Endothelial cell (in vitro differentiated cells): ENCODE measurements around the gene DHCR7. TPM values are rescaled to one million over a fixed set of nuclear protein-coding genes. Genes with fewer than 3 reads are reported as not detected.
"Not testable (repeated sequence)": the region's sequence is repeated elsewhere in the genome, so short reads cannot be mapped to it uniquely, and the experiment has no call there.

Experiments used
- DNase-seq: peaks from one replicate; pipeline ENCODE4 v3.0.0; 2021; ENCODE audit warnings: low spot score
- H3K27ac Mint-ChIP-seq: one replicate; pipeline ENCODE4 v1.8.0; 2021; ENCODE audit warnings: mixed read lengths, inconsistent platforms; ENCODE audit not compliant: unreplicated experiment
- H3K27me3 Mint-ChIP-seq: one replicate; pipeline ENCODE4 v1.8.0; 2021; ENCODE audit warnings: mild to moderate bottlenecking, moderate library complexity, mixed read lengths, inconsistent platforms; ENCODE audit not compliant: unreplicated experiment
- H3K36me3 Mint-ChIP-seq: one replicate; pipeline ENCODE4 v1.8.0; 2021; ENCODE audit warnings: mild to moderate bottlenecking, low read depth, mixed read lengths, inconsistent platforms; ENCODE audit not compliant: unreplicated experiment
- H3K4me1 Mint-ChIP-seq: one replicate; pipeline ENCODE4 v1.8.0; 2021; ENCODE audit warnings: mild to moderate bottlenecking, mixed read lengths, inconsistent platforms; ENCODE audit not compliant: unreplicated experiment
- H3K4me3 Mint-ChIP-seq: one replicate; pipeline ENCODE4 v1.8.0; 2021; ENCODE audit warnings: mild to moderate bottlenecking, mixed read lengths, inconsistent platforms; ENCODE audit not compliant: unreplicated experiment
- H3K9me3 Mint-ChIP-seq: one replicate; pipeline ENCODE4 v1.8.0; 2021; ENCODE audit warnings: mixed read lengths, inconsistent platforms; ENCODE audit not compliant: unreplicated experiment
- total RNA-seq: library from RNA; stranded (reverse); fragmentation: NEBNext Ultra II Directional; extraction: Animal tissue kit (Norgen Biotek cat#: 25700); gene quantifications from one replicate; pipeline ENCODE4 v1.2.1, GENCODE V29; 2021; ENCODE audit not compliant: unreplicated experiment
- TF ChIP-seq, protein P1 (sequence below): fragments of 200-600 bp; sonication (generic); IDR thresholded peaks from one replicate; pipeline ENCODE4 v1.5.0; 2021; ENCODE audit warnings: antibody characterized with exemption; ENCODE audit not compliant: unreplicated experiment

DHCR7 gene
- total RNA-seq, 1 donor from 2014 or later = 130 TPM

DNA sequence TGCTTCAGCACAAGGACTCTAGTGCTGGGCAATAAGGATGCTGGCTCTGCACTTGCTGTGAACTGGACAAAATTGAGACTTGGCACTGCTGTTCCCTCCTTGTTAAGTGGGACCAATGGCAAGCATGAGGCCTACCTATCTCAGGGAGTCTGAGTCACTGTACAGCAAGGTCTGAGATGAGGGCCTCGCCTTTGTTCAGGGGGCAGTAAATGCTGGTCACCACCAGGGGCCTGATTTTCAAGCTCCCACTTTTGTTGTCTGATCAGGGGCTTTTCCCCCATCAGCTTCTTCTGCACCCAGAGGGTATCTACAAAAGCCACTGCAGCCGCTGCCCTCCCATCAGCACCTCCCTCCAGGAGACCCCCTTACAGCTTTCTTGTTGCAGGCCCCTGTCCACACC, 22.8 kb downstream of the DHCR7 start:
- H3K27ac Mint-ChIP-seq = no peak overlapping the region
- DNase-seq = no peak
- H3K4me1 Mint-ChIP-seq = peaks cover 2% of the 10 kb centered on the region
- H3K9me3 Mint-ChIP-seq = no peaks in the 10 kb centered on the region
- TF ChIP-seq, protein P1, sequence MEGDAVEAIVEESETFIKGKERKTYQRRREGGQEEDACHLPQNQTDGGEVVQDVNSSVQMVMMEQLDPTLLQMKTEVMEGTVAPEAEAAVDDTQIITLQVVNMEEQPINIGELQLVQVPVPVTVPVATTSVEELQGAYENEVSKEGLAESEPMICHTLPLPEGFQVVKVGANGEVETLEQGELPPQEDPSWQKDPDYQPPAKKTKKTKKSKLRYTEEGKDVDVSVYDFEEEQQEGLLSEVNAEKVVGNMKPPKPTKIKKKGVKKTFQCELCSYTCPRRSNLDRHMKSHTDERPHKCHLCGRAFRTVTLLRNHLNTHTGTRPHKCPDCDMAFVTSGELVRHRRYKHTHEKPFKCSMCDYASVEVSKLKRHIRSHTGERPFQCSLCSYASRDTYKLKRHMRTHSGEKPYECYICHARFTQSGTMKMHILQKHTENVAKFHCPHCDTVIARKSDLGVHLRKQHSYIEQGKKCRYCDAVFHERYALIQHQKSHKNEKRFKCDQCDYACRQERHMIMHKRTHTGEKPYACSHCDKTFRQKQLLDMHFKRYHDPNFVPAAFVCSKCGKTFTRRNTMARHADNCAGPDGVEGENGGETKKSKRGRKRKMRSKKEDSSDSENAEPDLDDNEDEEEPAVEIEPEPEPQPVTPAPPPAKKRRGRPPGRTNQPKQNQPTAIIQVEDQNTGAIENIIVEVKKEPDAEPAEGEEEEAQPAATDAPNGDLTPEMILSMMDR = peak; percentile 24
- no peak overlapping the region for H3K4me3 Mint-ChIP-seq
- peaks cover 3% of the 10 kb centered on the region for H3K27me3 Mint-ChIP-seq
- peaks cover 4% of the 10 kb centered on the region for H3K36me3 Mint-ChIP-seq

DNA sequence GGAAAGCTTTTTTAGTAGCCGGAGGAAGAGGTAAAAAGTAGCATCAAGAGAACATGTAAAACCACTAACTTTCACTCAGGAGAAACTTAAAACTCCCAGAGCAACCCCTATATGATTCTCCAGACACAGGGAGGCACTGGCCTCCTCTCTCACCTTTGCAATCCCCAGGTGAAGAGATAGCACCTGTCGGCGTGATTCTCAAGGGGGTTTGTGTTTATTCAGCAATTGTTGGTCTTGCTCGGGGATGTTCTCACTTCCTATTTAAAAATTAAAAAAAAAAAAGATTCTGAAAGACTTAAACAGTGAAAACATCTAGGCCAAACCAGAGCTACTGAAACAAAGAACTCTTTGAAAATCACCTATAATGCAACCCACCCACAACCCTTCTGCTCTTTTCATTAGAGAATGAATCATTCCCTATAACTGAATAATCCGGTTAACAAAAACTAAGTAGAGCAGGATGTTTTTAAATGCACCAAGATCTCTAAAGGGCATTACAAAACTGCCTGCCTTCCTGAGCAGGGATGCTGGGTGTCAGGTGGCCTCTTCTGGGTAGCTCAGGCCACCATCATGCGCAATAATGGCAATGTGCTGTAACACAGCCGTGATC, 24.9 kb downstream of the DHCR7 start:
- Mint-ChIP-seq H3K4me3 (no peak overlapping the region), H3K4me1 (peaks cover 2% of the 10 kb centered on the region), H3K27me3 (peaks cover 1% of the 10 kb centered on the region), H3K27ac (no peak overlapping the region), H3K36me3 (no peaks in the 10 kb centered on the region), H3K9me3 (no peaks in the 10 kb centered on the region)
- DNase-seq = no peak
- TF ChIP-seq, protein P1 = no peak

DNA sequence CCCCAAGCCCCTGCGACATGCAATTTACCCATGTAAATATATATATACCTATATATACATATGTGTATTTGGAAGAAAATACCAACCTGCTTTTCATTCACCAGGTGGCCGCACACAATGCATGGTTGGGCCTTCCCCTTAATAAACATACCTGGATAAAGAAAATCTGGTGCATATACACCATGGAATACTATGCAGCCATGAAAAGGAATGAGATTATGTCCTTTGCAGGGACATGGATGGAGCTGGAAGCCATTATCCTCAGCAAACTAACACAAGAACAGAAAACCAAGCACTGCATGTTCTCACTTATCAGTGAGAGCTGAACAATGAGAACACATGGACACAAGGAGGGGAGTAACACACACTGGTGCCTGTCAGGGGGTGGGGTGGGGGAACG, 25.9 kb downstream of the DHCR7 start:
- not testable (repeated sequence) for H3K4me3 Mint-ChIP-seq, H3K9me3 Mint-ChIP-seq, H3K4me1 Mint-ChIP-seq, H3K27me3 Mint-ChIP-seq, DNase-seq, H3K27ac Mint-ChIP-seq, H3K36me3 Mint-ChIP-seq

DNA sequence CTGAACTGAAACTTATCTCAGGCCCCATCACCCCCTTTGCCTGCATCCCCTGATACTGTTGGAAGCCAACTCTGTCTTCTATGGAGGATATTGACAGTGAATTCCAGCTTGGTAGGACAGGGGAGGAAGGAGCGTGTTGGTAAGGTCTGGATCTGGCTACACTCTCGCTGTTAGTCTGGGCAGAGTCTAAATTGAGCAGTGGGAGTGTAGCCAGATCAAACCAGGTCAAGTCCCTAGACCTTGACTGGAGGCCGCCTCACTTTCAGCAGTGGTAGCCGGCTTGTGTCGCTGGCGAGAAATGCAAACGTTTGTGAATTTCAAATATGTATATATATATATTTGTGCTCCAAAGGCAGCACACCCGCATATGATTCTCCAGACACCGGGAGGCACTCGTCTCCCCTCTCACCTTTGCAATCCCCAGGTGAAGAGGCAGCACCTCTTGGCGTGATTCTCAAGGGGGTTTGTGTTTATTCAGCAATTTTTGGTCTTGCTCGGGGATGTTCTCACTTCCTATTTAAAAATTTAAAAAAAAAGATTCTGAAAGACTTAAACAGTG, 26.7 kb downstream of the DHCR7 start:
- TF ChIP-seq, protein P1 = no peak
- Mint-ChIP-seq H3K36me3 (no peaks in the 10 kb centered on the region), H3K9me3 (no peaks in the 10 kb centered on the region), H3K4me1 (peaks cover 2% of the 10 kb centered on the region), H3K27me3 (peaks cover 1% of the 10 kb centered on the region), H3K27ac (no peak overlapping the region), H3K4me3 (no peak overlapping the region)
- no peak for DNase-seq

DNA sequence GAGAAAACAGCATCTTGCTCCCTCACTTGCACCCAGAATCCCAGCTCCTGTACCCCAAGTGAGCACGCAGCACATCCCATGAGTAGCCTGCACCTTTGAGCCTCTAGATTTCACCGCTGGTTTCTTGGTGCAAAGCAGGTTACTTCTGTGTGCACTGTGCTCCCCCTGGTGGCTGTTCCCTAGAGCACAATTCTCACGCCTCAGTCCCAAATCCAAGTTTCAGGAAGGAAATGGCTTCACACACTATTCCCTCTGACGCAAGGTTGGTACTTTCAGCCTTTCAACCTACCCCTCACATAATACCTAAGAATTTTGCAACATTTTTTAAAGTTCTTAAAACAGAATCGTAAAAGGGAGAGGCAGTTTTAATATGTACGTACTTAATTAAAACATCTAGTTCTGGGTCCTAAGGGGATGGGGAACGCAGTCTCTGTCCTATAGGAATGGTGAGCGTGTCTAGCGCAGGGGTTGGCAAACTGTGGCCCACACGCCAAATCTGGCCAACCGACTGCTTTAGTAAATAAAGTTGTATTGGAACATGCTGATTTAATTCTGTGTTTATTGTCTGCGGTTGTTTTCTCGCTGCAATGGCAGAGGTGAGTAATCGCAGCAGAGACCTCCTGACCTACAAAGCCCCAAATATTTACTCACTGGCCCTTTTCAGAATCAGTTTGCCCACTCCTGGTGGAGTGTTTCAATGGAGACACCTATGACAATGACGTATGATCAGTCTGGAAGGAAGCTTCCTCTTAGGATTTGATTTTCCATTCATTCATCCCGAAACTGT, 27.5 kb downstream of the DHCR7 start:
- peak; percentile 67 for DNase-seq
- Mint-ChIP-seq H3K27ac (no peak overlapping the region), H3K4me1 (peaks cover 2% of the 10 kb centered on the region), H3K27me3 (peaks cover 3% of the 10 kb centered on the region), H3K9me3 (no peaks in the 10 kb centered on the region), H3K36me3 (no peaks in the 10 kb centered on the region), H3K4me3 (no peak overlapping the region)
- TF ChIP-seq, protein P1 = peak; percentile 82
